Colon (tissue), 2 donors: ENCODE measurements around the gene SRRT.
"Not testable (repeated sequence)": the region's sequence is repeated elsewhere in the genome, so short reads cannot be mapped to it uniquely, and the experiment has no call there.

Experiments used
- FAIRE-seq: peaks from 2 replicates; lab custom pipeline; 2012; peaks lifted over from hg19 to GRCh38; lab: Jason Lieb, UNC
- donor health status: control.
- donor health status: control.

The SRRT gene

GRCh38 chr7:100893910-100894721, 19.2 kb downstream of the SRRT start:
- no peak for FAIRE-seq

GRCh38 chr7:100894860-100895700, 20.2 kb downstream of the SRRT start:
- FAIRE-seq: no peak

GRCh38 chr7:100895701-100895955, 20.7 kb downstream of the SRRT start, which contains the start of gene ACHE:
TSS of gene ACHE (minus strand) at chr7:100895888. CDS start at chr7:100894232, 1,656 bp downstream.
- FAIRE-seq: no peak

- FAIRE-seq: no peak
These were observed 21.2 kb downstream of the SRRT start for GRCh38 chr7:100895956-100896731.

- no peak for FAIRE-seq
These were observed 22.1 kb downstream of the SRRT start for GRCh38 chr7:100896732-100897608.

- FAIRE-seq: no peak
These were observed 23.0 kb downstream of the SRRT start for GRCh38 chr7:100897772-100898454.

- FAIRE-seq: no peak
These were observed 24.5 kb downstream of the SRRT start for GRCh38 chr7:100899432-100899831.

- no peak for FAIRE-seq
These were observed 26.1 kb downstream of the SRRT start for GRCh38 chr7:100900978-100901377.

GRCh38 chr7:100901921-100902332, 27.0 kb downstream of the SRRT start:
- FAIRE-seq: no peak

GRCh38 chr7:100902638-100903037, 27.7 kb downstream of the SRRT start:
- no peak for FAIRE-seq

- FAIRE-seq: no peak
These were observed 33.6 kb downstream of the SRRT start for GRCh38 chr7:100908512-100908911.

- FAIRE-seq: peak; percentile 28
These were observed 35.5 kb downstream of the SRRT start for GRCh38 chr7:100910443-100910842.

- no peak for FAIRE-seq
These were observed 36.6 kb downstream of the SRRT start for GRCh38 chr7:100911484-100911883.

GRCh38 chr7:100914208-100914878, 39.4 kb downstream of the SRRT start:
- no peak for FAIRE-seq

GRCh38 chr7:100914879-100915447, 40.1 kb downstream of the SRRT start:
- no peak for FAIRE-seq

- not testable (repeated sequence) for FAIRE-seq
These were observed 44.4 kb downstream of the SRRT start for GRCh38 chr7:100919335-100919734.

GRCh38 chr7:100919779-100920437, 45.0 kb downstream of the SRRT start:
- FAIRE-seq: not testable (repeated sequence)

- FAIRE-seq: no peak
These were observed 46.1 kb downstream of the SRRT start for GRCh38 chr7:100921039-100921438.

- FAIRE-seq: not testable (repeated sequence)
These were observed 48.7 kb downstream of the SRRT start for GRCh38 chr7:100923616-100924015.

GRCh38 chr7:100929808-100930174, 54.9 kb downstream of the SRRT start:
- FAIRE-seq: no peak
